GM12878 (cell line): ENCODE results near the gene LAMA4.

Experiments used
- ATF2 ChIP-seq: IDR thresholded peaks from 2 replicates; pipeline ENCODE4 v1.6.1; 2012; ENCODE audit warnings: low read length, inconsistent platforms
- BHLHE40 ChIP-seq, 2 experiments: fragments of 450-650 bp in 1 of 2; IDR thresholded peaks; 2 replicates each; pipeline ENCODE4 v1.6.1; 2011 to 2017; ENCODE audit warnings: low read depth in 2 of 2, borderline replicate concordance in 1 of 2, improper control_type of control experiment in 1 of 2, low read length in 1 of 2, mild to moderate bottlenecking in 1 of 2
- BRCA1 ChIP-seq: IDR thresholded peaks from 2 replicates; pipeline ENCODE4 v1.6.1; 2011; ENCODE audit warnings: low read depth, low read length, improper control_type of control experiment
- CTCF ChIP-seq, 3 experiments: IDR thresholded peaks in 2 of 3; conservative IDR thresholded peaks in 1 of 3; 2 replicates each; pipeline ENCODE4 v1.5.1; 2011; ENCODE audit warnings: low read depth in 3 of 3, low read length in 3 of 3, mild to moderate bottlenecking in 3 of 3, control low read depth in 2 of 3, moderate library complexity in 2 of 3, inconsistent platforms in 1 of 3, mixed read lengths in 1 of 3; ENCODE audit not compliant: control insufficient read depth in 2 of 3, insufficient read depth in 1 of 3; ENCODE audit errors: extremely low read depth in 1 of 3
- E4F1 ChIP-seq: fragments of 450-650 bp; IDR thresholded peaks from 2 replicates; pipeline ENCODE4 v1.6.1; 2018; ENCODE audit warnings: borderline replicate concordance, mild to moderate bottlenecking; ENCODE audit not compliant: partially characterized antibody
- EZH2 ChIP-seq: IDR thresholded peaks from 2 replicates; pipeline ENCODE4 v1.6.1; 2012; ENCODE audit warnings: low read depth, mild to moderate bottlenecking, control low read depth, inconsistent platforms, low read length, borderline replicate concordance; ENCODE audit not compliant: control insufficient read depth
- JUNB ChIP-seq: IDR thresholded peaks from 2 replicates; pipeline ENCODE4 v1.6.1; 2016; ENCODE audit warnings: antibody characterized with exemption, mild to moderate bottlenecking
- MAX ChIP-seq: IDR thresholded peaks from 2 replicates; pipeline ENCODE4 v1.6.1; 2012; ENCODE audit warnings: low read depth, low read length, improper control_type of control experiment
- MYC ChIP-seq: IDR thresholded peaks from 2 replicates; pipeline ENCODE4 v1.6.1; 2011; ENCODE audit warnings: mild to moderate bottlenecking, low read length, moderate library complexity, inconsistent platforms; ENCODE audit not compliant: insufficient read depth, insufficient replicate concordance, insufficient read length, severe bottlenecking
- POLR2AphosphoS2 ChIP-seq: IDR thresholded peaks from 2 replicates; pipeline ENCODE4 v1.6.1; 2011; ENCODE audit warnings: low read depth, mild to moderate bottlenecking, low read length, improper control_type of control experiment, moderate library complexity
- RCOR1 ChIP-seq: conservative IDR thresholded peaks from 2 replicates; pipeline ENCODE4 v1.6.1; 2012; ENCODE audit warnings: low read depth, low read length, improper control_type of control experiment
- SMC3 ChIP-seq: IDR thresholded peaks from 2 replicates; pipeline ENCODE4 v1.6.1; 2011; ENCODE audit warnings: low read length, improper control_type of control experiment, borderline replicate concordance
- SP1 ChIP-seq: IDR thresholded peaks from one replicate; pipeline ENCODE4 v1.6.1; 2011; ENCODE audit warnings: low read depth, low read length
- SPI1 ChIP-seq: IDR thresholded peaks from 2 replicates; pipeline ENCODE4 v1.6.1; 2011; ENCODE audit warnings: low read depth, mild to moderate bottlenecking, low read length, moderate library complexity, borderline replicate concordance; ENCODE audit not compliant: insufficient read depth

- TF ChIP-seq SMC3 (no peak), JUNB (no peak), EZH2 (no peak), CTCF (IDR thresholded peaks at IDR 0.05 in 2 of 3, conservative IDR thresholded peaks at IDR 0.05 in 1 of 3; ENCODE audit: control insufficient read depth in 2 of 3, extremely low read depth in 1 of 3, insufficient read depth in 1 of 3, low read depth in 3 of 3, low read length in 3 of 3) (no peak), SPI1 (no peak), POLR2AphosphoS2 (no peak), MYC (no peak), ATF2 (no peak), BRCA1 (no peak), MAX (no peak), BHLHE40 (IDR thresholded peaks at IDR 0.05; ENCODE audit: borderline replicate concordance in 1 of 2, low read depth in 2 of 2, low read length in 1 of 2) (no peak), RCOR1 (no peak), E4F1 (no peak), SP1 (no peak)
Measured at GRCh38 chr6:112270756-112271155, 16.4 kb upstream of the LAMA4 start.
